ENCODE results near the gene KATNA1. TPM values are rescaled to one million over a fixed set of nuclear protein-coding genes. Genes with fewer than 3 reads are reported as not detected.
"Not testable (repeated sequence)": the region's sequence is repeated elsewhere in the genome, so short reads cannot be mapped to it uniquely, and the experiment has no call there.

KATNA1 gene
- polyA plus RNA-seq (ENCODE audit: insufficient read depth in 1 of 5, insufficient read length in 5 of 5, low replicate concordance in 1 of 5): 10 to 100 TPM; 28.8 to 39.4 (median 33.8) TPM
- long read RNA-seq, donor 1, transcript KATNA1-203 (11 exons, 1,984 nt): major isoform, 7 of 27 reads
- long read RNA-seq, donor 1, partial matches to known transcripts: 16 of 27 reads
- long read RNA-seq, donor 1, other reads (novel, unspliced or antisense): 0 of 27 reads
- long read RNA-seq, donor 2, transcript KATNA1-203 (11 exons, 1,984 nt): major isoform, 6 of 13 reads
- long read RNA-seq, donor 2, partial matches to known transcripts: 6 of 13 reads
- long read RNA-seq, donor 2, other reads (novel, unspliced or antisense): 0 of 13 reads
- long read RNA-seq, donor 3, transcript KATNA1-203 (11 exons, 1,984 nt): major isoform, 5 of 15 reads
- long read RNA-seq, donor 3, transcript KATNA1-202 (10 exons, 1,684 nt): major isoform, 5 of 15 reads
- long read RNA-seq, donor 3, partial matches to known transcripts: 5 of 15 reads
- long read RNA-seq, donor 3, other reads (novel, unspliced or antisense): 0 of 15 reads
- long read RNA-seq, donor 4, transcript KATNA1-203 (11 exons, 1,984 nt): major isoform, 6 of 24 reads
- long read RNA-seq, donor 4, partial matches to known transcripts: 15 of 24 reads
- long read RNA-seq, donor 4, other reads (novel, unspliced or antisense): 0 of 24 reads
- long read RNA-seq, donor 5, transcript KATNA1-203 (11 exons, 1,984 nt): major isoform, 9 of 36 reads
- long read RNA-seq, donor 5, partial matches to known transcripts: 25 of 36 reads
- long read RNA-seq, donor 5, other reads (novel, unspliced or antisense): 0 of 36 reads
- long read RNA-seq, donor 6, transcript KATNA1-203 (11 exons, 1,984 nt): major isoform, 9 of 37 reads
- long read RNA-seq, donor 6, partial matches to known transcripts: 25 of 37 reads
- long read RNA-seq, donor 6, other reads (novel, unspliced or antisense): 0 of 37 reads
- long read RNA-seq, donor 7, partial matches to known transcripts: 32 of 38 reads
- long read RNA-seq, donor 7, other reads (novel, unspliced or antisense): 0 of 38 reads
- long read RNA-seq, donor 8, partial matches to known transcripts: 9 of 14 reads
- long read RNA-seq, donor 8, other reads (novel, unspliced or antisense): 0 of 14 reads

DNA sequence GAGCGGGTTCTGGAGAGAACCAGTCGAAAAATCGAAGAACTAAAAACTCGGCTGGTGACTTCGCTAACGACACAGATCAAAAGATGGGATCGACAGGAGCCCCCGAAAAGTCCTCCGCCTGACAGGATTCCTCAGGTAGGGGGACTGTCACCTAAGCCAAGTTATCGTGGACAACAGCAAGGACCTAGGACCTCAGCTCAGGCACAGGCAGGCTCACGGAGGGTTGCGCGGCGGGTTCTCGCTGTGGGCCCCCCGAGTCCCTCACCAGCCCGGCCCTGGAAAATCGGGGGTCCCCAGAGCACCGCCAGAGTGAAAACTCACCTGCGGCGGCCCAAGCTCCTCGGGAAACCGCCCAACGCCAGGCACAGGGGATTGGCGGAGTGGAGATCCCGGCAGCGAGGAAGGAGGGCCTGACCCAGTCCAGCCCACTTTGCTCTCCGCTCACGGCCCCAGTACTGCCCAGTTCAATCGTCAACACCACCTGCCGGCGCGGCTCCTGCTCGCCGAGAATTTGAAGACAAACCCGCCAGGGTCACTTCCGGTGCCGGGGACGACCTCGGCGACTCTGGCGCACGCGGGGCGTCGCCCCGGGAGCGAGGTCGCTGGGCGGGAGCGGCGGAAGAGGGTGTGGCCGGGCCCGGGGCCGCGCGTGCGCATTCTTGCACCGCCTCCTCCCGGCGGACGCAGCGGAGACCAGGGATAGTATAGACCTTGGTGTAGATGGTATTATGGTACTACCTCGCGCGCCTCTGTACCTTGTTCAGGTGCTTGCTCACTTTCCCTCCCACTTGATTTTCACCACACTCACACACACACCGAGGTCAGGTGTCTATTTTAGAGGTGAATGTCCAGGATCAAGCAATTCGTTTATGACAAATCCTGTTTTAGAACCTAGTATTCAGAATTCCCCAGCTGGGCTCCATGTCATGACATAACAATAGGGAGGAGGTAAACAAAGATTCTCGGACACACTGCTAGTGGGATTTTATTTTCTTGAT is at the start of gene KATNA1:
Gene KATNA1 (minus strand): TSS at position 567 of the 998 bp plus-strand sequence. CDS start 10,167 bp downstream, outside the sequence.
- peak; percentile 85 for DNase-seq

DNA sequence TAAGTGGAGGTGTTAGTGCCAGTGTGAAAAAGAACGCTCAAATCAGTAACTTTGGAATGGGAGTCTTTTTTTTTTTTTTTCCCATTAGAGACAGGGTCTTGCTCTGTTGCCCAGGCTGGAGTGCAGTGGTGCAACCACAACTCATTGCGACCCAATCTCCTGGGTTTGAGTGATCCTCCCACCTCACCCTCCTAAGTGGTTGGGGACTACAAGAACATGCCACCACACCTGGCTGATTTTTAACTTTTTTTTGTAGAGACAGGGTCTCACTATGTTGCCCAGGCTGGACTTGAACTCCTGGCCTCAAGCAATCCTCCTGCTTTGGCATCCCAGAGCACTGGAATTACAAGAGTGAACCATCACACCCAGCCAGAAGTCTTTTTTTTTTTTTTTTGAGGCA is 49.7 kb upstream of the KATNA1 start:
- no peak for DNase-seq

- no peak for DNase-seq
These were observed 48.4 kb upstream of the KATNA1 start for GRCh38 chr6:149696901-149697300.

GRCh38 chr6:149694921-149695320 is 46.4 kb upstream of the KATNA1 start:
- DNase-seq: no peak

DNA sequence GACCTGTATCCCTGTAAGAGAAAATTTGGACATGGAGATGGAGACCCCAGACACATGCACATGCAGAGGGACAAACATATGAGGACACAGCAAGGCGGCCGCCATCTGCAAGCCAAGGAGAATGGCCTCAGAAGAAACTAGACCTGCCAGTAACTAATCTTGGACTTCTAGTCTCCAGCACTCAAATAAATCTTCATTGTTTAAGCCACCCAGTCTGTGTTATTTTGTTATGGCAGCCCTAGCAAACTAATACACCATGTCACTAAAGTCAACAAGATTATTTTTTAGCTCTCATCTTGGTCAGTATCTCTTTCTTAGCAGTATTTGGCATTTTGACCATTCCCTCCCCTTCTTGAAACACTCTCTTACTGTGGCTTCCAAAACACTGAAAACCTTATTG is 42.7 kb upstream of the KATNA1 start:
- no peak for DNase-seq

DNA sequence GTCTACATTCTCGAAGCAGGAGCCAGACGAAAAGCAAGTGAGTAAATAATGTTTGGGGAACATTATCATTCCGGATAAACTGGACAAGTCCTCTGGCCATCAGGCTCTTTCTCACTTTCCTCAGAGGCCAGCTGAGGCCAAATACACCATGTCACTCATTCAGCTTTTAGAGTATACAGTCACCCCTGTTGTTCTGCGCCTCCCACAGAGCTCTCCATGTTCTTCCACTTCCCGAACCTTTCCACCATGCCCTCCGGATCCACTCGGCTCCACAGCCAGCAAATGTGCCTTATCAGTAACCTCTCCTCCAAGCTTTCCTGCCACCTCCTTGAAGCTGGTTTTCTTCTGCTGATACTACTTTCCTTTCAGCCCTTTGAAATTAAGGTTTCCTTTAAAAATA is 37.7 kb upstream of the KATNA1 start:
- DNase-seq: no peak

DNA sequence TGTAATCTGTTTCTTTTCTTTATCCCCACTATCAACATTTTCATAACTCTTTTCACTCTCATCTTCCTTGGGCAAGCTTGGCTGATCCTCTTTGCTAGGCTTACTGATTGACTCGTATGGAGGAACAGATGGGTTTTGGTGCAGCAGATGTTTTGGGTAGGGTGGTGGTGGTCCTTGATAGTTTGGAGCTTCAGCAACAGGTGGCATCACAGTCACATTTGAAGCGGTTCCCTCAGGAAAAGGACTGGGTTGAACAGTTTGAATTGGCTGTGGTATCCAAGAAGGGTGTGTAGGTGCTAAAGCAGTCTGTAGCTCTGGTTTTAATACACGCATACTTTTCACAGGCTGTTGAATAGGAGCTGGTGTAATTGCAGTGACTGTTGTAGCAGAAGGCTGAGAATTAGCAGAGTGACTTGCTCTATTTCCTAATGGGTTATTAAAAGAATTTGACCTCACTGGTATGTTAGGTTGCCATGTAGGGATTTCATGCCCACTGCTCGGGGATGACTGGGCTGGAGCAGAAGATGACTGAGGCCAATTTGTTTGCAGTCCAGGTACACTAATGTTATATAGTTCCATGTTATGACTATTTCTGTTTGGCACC is 34.8 kb upstream of the KATNA1 start:
- no peak for DNase-seq

- DNase-seq: not testable (repeated sequence)
These were observed 33.3 kb upstream of the KATNA1 start for GRCh38 chr6:149681845-149682244.

GRCh38 chr6:149681209-149681608 is 32.7 kb upstream of the KATNA1 start:
- DNase-seq: no peak

DNA sequence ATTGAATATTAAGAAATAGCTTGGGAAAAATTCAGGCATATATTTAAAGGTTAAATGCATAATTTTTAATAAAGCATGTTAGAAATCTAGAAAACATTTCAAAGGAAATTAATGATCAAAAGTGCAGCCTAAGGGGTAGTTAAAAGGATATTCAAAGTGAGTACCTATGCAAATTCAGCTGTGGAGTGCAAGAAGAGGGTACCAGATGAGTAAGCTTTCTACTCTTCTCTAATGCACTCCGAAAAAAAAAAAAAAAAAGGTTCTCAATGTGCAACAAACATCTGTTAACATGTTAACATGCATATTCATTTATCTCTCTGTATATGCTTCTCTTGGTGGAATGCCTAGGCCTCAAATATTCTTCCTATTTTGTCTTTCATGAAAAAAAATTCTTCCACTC is 32.0 kb upstream of the KATNA1 start:
- DNase-seq: no peak

DNA sequence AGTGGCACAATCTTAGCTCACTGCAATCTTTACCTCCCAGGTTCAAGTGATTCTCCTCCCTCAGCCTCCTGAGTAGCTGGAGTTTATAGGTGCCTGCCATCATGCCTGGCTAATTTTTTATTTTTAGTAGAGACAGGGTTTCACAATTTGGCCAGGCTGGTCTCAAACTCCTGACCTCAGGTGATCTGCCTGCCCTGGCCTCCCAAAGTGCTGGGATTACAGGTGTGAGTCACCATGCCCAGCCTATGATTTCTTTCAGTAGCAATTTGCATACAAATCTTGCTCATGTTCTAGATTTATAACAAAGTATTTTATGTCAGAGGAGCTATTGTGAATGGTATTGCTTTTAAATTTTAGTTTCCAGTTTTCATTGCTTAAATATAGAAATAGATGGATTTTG is 23.8 kb upstream of the KATNA1 start:
- not testable (repeated sequence) for DNase-seq

- DNase-seq: no peak
These were observed 11.5 kb upstream of the KATNA1 start for GRCh38 chr6:149660028-149660427.

DNA sequence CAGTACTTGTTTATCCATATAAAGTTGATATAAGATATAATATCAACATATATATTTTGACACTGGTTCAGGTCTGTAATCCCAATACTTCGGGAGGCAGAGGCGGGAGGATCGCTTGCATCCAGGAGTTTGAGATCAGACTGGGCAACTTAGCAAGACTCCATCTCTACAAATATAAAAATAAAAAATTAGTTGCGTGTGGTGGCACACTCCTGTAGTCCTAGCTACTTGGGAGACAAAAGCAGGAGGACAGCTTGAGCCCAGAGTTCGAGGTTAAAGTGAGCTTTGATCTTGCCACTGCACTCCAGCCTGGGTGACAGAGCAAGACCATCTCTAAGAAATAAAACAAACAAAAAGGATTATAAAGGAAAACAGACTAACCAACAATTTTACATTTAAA is 8.9 kb upstream of the KATNA1 start:
- DNase-seq: no peak

DNA sequence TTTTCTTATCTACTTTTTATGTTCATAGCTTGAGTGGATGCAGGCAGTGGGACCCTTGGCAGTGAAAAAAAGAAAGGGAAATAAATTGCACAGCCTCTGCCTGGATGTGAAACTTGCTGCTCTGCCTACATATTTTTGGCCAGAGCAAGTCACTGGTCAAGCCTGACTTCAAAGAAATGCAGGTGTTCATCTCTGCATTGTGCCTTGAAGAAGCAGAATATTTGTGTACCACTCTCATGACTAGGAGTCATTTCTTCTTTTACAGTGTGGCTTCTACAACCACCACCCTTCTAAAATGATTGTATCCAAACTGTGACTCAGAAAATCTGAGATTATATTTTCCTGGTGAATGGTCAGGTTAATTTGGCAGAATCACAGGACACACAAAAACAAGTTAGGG is 2.5 kb upstream of the KATNA1 start:
- no peak for DNase-seq

GRCh38 chr6:149646599-149646998 is 1.9 kb downstream of the KATNA1 start:
- DNase-seq: no peak

DNA sequence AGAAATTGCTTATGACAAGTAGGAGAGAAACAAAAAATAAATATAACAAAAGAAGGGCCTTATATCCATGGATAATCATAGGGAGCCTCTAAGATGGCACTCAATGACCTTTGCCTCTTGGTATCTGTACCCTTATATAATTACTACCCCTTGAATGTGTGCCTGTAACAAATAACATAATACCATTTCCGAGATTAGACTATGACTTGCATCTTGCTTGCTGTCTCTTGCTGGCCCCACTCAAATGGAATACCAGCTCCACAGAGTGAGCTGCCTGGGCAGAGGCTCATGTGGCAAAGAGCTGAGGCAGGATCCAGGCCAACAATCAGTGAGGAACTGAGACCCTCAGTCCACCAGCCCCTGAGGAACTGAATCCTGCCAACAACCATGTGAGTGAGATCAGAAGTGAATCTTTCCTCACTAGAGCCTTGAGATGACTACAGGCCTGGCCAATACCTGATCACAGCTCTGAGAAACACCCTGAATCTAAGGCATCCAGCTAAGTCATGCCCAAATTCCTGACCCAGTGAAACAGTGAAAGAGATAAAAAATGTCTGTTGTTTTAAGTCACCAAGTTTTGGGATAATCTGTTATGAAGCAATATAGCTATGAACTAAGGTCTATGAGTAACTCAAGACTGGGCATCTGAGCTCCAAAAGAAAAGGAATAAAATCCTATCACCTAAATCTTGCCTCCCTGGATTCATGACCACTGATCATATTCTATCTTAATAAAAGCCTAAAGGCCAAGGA is 5.5 kb downstream of the KATNA1 start:
- no peak for DNase-seq

GRCh38 chr6:149636124-149636523 is 12.4 kb downstream of the KATNA1 start:
- DNase-seq: no peak

DNA sequence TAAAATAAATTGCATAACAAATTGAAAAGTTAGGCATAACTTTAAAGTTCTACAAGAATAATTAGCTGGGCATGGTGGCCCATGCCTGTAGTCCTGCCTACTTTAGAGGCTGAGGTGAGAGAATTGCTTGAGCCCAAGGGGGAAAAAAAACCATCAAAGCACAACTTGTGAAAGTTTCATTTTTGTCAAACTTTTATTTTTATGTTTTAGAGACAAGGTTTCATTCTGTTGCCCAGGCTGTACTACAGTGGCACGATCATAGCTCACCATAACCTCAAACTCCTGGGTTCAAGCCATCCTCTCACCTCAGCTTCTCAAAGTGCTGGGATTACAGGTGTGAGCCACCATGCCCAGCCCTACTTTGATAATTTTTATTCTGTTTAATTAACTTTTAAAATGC is 14.2 kb downstream of the KATNA1 start:
- no peak for DNase-seq

DNA sequence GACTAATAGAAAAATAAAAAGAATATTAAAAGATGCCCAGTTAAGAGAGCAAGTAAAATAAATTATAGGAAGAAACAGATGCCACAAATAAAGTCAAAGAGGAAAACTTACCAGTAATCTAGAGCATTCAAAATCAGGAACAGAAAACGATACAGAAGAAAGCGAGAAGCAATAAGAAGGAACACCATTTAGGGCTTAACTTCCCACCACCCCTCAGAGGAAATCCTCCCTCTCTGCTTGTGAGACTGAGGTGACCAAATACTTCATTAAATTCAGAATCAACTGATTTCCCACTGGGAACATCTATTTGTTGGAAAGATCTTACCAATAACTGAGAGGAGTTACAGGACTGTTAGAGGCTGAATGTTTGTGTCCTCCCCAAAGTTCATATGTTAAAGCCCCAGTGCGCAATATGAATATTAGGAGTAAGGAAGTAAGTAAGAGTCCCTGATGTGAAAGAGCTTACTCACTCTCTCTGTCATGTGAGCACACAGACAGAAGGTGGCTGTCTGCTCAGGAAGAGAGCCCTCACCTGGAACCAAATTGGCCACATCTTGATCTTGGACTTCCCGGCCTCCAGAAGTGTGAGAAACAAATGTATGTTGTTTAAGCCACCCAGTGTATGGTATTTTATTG is 19.5 kb downstream of the KATNA1 start:
- DNase-seq: no peak

All from right lung (tissue), 10 donors.